ENCODE measurements around the gene COL6A1.
"Not testable (repeated sequence)": the region's sequence is repeated elsewhere in the genome, so short reads cannot be mapped to it uniquely, and the experiment has no call there.

The COL6A1 gene

DNA sequence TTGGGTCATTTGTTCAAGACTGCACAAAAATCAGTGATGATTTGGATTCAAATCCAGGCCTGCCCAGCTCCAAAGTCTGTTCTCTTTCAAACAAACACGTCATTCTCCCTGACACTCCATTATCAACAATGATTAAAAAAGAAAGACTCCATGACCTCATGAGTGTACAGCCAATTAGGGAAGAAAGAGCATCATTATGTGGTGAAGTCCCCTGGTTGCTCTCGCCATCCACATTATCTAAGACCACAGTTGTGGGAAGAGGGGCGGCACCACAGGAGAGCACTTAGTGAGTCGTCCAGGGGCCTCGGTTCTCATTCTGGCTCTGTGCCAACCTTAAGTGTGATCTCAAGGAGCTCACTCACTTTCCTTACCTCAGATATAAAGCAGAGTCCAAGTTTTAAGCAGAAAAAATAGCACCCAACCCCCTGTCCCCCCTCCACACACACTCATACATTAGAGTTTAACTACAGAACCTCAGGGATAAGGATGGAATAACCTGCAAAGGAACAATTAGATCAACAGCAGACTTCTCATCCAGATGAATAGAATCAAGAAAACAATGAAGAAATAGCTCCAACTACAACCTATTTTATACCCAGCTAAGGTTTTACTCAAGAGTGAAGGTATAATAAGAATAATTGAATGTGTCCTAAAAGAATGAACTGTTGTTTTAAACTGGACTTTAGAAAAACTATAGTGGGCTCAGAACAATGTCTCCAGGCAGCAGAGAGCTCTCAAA is 47.8 kb downstream of the COL6A1 start:
- no peak for DNase-seq (ENCODE audit: low read depth in 3 of 3)

GRCh38 chr21:46031484-46031883 is 49.9 kb downstream of the COL6A1 start:
- DNase-seq (ENCODE audit: low read depth in 3 of 3): no peak

DNA sequence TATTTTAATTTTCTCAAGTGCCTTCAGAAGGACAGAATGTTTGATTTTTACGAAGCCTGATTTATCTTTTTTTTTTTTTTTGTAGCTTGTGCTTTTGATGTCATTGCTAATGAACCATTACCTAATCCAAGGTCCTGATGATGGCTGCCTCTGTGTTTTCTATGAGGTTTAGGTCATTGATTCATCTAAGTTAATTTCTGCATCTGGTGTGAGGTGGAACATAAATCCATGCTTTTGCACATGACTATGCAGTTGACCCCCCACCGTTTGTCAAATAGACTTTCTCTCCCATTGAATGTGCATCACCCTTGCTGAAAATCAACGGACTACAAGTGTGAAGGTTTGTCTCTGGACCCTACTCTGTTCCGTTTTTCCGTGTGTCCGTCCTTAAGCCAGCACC is 50.5 kb downstream of the COL6A1 start:
- no peak for DNase-seq (ENCODE audit: low read depth in 3 of 3)

GRCh38 chr21:46033410-46034400 is 52.1 kb downstream of the COL6A1 start:
- no peak for DNase-seq (ENCODE audit: low read depth in 3 of 3)

DNA sequence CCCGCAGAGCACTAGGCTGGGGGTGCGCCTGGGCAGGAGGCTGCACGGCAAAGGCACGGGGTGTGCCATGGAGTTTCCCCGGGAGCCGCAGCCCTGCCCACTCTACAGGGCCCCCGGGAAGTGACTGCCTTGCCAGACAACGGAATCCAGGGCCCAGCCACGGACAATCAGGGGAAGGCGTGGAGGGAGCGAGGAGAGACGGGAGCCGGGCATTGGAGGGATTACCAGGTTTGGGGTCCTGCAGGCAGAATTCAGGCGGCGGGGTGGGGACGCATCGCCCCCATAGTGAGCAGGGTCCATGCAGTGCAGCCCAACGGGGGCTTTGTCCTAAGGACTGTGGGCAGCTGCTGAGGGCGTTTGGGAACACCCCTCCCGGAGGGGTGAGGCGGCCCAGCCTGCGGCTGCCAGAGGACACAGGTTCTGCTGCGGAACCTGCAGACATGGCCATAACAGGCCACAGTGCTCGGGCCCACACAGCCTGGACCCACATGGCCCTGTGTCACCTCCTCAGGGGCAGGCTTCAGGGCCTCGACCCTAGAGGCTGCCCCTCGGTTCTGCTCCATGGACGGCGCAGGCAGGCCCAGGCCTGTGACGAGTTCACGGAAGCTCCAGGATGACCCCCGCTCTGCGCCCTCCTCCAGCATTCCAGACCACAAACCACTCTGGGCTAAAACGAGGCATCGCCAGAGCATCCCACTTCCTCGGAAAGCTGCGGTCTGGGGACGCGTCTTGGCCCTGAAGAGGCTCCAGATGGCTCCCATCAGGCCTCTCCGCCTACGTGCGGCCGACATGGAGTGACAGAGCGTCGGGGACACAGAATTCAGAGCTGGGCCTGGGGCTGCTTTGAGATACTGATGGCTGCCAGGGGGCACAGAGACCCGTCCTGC is 54.5 kb downstream of the COL6A1 start:
- no peak for DNase-seq (ENCODE audit: low read depth in 3 of 3)

- DNase-seq (ENCODE audit: low read depth in 3 of 3): no peak
Observed at GRCh38 chr21:46036696-46037330, 55.2 kb downstream of the COL6A1 start.

DNA sequence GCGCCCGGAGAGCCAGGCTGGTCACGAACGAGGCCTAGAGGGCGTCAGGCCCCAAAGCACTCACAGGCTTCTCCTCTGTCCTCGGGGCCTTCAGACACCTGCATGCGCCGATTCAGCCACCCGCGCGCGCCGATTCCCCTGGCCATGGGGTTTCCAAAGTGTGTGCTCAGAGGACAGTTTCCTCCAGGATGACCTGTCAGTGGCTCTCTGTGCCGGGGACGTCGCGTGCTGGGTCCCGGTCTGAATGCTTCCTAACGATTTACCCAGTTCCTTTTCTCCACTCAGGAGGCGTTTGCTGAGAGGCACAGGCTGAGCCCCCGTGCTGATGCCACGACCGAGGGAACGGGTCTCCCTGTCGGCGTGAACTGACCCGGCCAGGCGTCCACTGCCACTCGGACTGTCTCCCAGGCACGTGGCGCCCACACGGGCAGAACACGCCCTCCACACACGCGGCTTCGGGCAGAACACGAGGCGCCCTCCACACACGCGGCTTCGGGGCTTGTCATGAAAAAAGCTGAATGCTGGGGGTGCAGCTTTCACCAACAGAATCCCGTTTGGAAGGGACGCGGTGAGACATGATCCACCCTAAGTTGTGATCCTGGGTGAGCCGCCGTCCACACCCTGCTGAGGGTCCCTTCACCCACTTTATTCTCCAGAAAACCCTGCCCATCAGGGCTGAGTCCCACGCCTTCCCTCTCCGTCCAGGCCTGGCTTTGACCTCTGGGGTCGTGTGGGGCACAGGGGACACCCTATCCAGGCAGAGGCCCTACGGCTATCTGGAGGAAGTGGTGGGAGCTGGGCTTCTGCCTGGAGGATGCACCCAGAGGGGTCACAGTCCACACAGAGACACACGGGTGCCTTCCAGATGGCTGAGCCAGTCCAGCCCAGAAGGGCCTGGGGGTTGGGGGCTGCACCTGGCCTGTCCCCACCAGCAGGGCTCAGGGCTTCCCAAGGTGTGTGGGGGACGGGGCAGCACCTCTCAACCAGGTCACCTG is 56.1 kb downstream of the COL6A1 start:
- no peak for DNase-seq (ENCODE audit: low read depth in 3 of 3)

- DNase-seq (ENCODE audit: low read depth in 3 of 3): no peak
Observed at GRCh38 chr21:46038341-46038829, 56.8 kb downstream of the COL6A1 start.

- no peak for DNase-seq (ENCODE audit: low read depth in 3 of 3)
Observed at GRCh38 chr21:46038871-46039397, 57.4 kb downstream of the COL6A1 start.

DNA sequence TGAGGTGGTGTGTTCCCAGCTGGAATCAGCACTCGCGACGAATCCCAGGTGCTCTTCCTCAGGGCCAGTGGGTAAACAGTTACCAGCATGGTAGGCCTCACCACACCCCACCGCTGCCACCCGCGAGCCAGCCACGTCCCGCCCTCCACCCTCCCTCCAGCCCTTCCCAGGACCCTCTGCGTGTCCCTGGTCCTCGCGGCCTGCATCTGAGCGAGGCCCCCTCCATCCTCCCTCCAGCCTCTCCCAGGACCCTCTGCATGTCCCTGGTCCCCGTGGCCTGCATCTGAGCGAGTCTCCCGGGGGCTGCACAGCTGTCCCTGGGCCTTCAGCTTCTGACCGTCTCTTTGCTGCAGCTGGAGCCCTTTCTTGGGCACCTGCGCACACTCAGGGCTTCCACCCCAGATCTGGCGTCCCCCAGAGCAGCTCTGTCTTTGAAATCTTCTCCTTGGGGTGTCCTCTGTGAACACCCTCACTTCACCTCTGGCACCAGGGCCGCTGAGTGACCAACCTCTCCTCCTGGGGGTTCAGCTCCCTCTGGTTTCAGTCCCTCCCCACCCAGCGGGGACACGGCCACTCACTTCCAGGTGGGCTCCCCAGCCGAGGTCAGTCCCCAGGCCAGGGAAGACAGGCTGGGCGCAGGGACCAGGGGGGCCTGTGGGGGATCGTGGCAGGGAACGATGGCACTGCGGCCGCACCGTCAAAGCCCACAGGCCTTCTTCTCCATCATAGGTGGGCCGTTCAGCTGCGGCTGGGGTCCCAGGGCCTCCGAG is 58.5 kb downstream of the COL6A1 start:
- no peak for DNase-seq (ENCODE audit: low read depth in 3 of 3)

- DNase-seq (ENCODE audit: low read depth in 3 of 3): no peak
Observed at GRCh38 chr21:46040707-46041106, 59.1 kb downstream of the COL6A1 start.

DNA sequence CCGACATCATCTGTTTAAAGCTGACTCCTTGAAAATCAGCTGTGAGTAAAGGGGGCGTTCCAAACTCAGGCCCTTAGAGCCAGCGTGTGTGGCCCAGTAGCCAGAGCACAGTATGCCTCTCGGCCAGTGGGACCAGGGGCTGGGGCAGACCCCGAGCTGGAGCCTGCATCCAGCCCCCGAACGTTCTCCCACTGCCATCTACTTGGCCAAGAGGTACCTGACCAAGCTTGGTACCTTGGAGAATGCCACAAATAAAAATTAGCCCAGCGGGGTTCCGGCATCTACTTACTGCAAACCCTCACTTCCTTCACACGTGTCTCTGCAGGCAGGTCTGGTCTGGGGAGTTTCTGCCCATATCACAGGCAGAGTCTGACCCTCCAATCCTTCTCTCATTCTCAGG is 59.6 kb downstream of the COL6A1 start:
- DNase-seq (ENCODE audit: low read depth in 3 of 3): no peak

GRCh38 chr21:46045154-46045553 is 63.6 kb downstream of the COL6A1 start:
- DNase-seq (ENCODE audit: low read depth in 3 of 3): no peak

DNA sequence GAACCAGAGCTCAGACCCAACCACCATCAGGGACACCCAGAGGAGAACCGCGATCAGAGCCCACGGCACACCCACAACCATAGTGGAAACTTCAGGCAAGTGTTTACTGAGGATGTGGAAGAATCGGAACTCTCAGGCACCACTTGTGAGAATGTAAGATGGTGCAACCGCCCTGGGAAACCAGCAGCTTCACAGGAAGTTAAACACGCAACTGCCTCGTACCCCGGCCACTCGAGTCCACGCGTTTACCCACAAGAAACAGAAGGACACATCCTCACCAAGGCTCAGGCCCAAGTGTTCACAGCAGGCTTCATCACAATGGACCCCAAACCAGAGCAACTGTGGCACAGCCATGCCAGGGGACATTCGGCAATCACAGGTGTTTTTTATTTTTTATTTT is 64.9 kb downstream of the COL6A1 start:
- no peak for DNase-seq (ENCODE audit: low read depth in 3 of 3)

DNA sequence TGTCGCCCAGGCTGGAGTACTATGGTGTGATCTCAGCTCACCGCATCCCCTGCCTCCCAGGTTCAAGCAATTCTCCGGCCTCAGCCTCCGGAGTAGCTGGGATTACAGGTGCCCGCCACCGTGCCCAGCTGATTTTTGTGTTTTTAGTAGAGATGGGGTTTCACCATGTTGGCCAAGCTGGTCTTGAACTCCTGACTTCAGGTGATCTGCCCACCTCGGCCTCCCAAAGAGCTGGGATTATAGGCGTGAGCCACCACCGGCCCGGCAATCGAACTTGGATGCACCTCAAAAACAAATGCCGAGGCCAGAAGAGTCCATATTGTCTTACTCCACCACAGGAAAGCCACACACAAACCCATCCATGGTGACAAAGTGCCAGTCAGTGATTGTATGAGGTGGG is 65.3 kb downstream of the COL6A1 start:
- DNase-seq (ENCODE audit: low read depth in 3 of 3): not testable (repeated sequence)

DNA sequence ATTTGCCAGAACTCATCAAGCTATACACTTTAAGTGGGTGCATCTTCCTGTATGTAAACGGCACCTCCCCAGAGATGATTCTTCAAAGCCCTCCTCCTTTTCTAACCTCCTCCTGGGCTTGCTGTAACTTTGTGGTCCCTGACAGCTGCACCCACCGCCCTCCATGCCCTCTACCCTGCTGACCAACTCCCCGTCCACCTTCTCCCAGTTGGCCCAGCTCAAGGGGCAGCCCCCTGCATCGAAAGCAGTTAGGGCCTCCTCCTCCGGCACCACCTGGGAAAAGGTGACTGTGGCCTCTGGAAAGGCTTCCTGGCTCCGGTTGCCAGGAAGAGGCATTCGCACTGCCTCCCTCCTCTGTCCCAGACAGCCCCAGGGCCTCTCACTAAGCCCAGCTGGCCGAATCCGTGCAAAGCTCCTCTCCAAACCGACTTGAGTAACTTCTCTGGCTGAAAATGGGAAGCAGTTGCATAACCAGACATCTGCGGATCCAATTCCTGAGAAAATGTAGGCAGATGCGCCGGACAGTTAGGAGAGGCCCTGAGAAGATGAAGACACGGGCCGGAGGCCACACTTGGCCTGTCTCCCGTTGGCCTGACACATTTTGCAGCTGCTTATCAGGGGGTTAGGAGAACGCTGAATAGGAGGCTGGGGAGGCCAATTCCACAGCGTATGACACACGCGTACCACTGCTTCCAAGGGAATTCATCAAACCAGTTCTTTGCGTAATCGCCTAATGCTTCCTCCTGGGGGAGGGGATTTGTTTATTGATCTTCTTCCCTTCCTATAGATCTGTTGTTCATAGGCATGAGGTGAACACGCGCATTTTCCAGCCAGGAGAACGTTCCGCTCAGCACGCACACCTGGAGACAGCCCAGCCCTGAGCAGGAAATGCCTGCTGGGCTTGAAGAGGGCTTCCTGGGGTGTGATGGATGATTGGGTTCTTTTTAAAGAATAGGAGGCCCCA is 67.6 kb downstream of the COL6A1 start:
- DNase-seq (ENCODE audit: low read depth in 3 of 3): no peak

DNA sequence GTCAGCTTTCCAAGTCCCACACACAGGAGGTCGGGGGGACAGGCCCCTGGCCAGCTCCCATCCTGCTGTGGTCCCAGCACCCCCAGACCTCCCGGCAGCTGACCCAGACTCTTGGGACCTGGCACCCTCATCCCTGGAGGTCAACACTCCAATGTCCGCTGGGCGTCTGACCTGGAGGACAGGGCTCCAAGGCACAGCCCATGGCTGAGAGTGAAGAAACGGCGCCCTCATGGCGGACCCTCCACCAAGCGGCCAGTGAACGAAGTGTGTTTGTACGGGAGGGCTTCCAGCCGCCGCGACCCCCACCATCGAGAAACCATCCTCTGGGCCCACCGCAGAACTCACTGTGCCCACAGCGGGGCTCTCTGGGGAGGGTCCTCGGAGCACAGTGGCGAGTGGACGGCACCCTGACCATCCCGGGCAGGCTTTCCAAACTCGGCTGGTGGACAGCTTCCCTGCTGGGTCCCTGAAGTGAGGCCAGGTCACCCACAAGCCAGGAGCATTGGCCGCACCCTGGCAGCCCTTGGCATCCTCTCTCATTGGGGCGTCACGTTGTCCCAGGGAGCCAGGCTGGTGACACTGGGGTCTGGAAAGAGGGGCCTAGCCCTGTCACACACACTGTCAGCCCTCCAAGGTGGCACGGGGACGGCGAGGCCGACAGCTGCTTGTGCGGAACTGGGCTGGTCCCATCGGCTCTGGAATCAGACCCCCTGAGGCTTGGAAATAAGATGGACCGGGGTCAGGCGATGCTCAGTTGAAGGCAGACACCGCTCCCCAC is 68.5 kb downstream of the COL6A1 start:
- no peak for DNase-seq (ENCODE audit: low read depth in 3 of 3)
